OCI-LY7 (cell line): ENCODE results near the gene CDH23. TPM values are rescaled to one million over a fixed set of nuclear protein-coding genes. Genes with fewer than 3 reads are reported as not detected.

ENCODE experiments used
- BruUV-seq: library from RNA; stranded (reverse); fragments of 400-500 nt; replicated peaks from 2 replicates; lab custom pipeline; 2021; lab: Mats Ljungman, UMichigan
- CTCF ChIA-PET: fragments of 300-600 bp; sonication (Branson Sonifier 250); formaldehyde crosslinking; loops from one replicate; lab custom pipeline; 2022; ENCODE audit warnings: antibody characterized with exemption; ENCODE audit not compliant: unreplicated experiment; lab: Charles Lee
- POLR2A ChIA-PET: fragments of 300-600 bp; sonication (Branson Sonifier 250); formaldehyde crosslinking; loops from one replicate; lab custom pipeline; 2022; ENCODE audit warnings: antibody characterized with exemption; lab: Charles Lee
- DNase-seq: peaks from one replicate; pipeline ENCODE4 v3.0.0-alpha.2; 2015; ENCODE audit warnings: low spot score
- H2AFZ ChIP-seq: fragments of 200-600 bp; sonication (generic), shearing (Covaris generic); 2 replicates; pipeline ENCODE4 v1.6.1; 2014; ENCODE audit warnings: mild to moderate bottlenecking, antibody characterized with exemption, low read length, moderate library complexity
- H3K27ac ChIP-seq: fragments of 200-600 bp; sonication (generic); 2 replicates; pipeline ENCODE4 v1.5.1; 2014; ENCODE audit warnings: mixed run types, low read depth, mild to moderate bottlenecking, moderate library complexity, low read length, inconsistent platforms; ENCODE audit not compliant: poor library complexity, severe bottlenecking
- H3K36me3 ChIP-seq: fragments of 200-600 bp; sonication (generic); 2 replicates; pipeline ENCODE4 v1.6.1; 2014; ENCODE audit warnings: mild to moderate bottlenecking, antibody characterized with exemption, low read length, moderate library complexity, mixed read lengths; ENCODE audit not compliant: insufficient read depth
- H3K4me1 ChIP-seq: fragments of 200-600 bp; sonication (generic); 2 replicates; pipeline ENCODE4 v1.5.1; 2014; ENCODE audit warnings: mild to moderate bottlenecking, low read length; ENCODE audit not compliant: insufficient read depth, poor library complexity, severe bottlenecking
- H3K4me2 ChIP-seq: fragments of 200-600 bp; sonication (generic); 2 replicates; pipeline ENCODE4 v1.6.1; 2014; ENCODE audit warnings: mild to moderate bottlenecking, low read length
- H3K4me3 ChIP-seq: fragments of 200-600 bp; sonication (generic); 2 replicates; pipeline ENCODE4 v1.5.1; 2014; ENCODE audit warnings: mild to moderate bottlenecking, low read depth, low read length; ENCODE audit not compliant: poor library complexity, severe bottlenecking
- H3K79me2 ChIP-seq: fragments of 200-600 bp; sonication (generic); 2 replicates; pipeline ENCODE4 v1.6.1; 2016; ENCODE audit warnings: low read depth, mild to moderate bottlenecking, low read length, moderate library complexity, mixed read lengths; ENCODE audit not compliant: insufficient read depth
- H3K9me2 ChIP-seq: fragments of 200-600 bp; sonication (generic); 2 replicates; pipeline ENCODE4 v1.6.1; 2016; ENCODE audit warnings: mild to moderate bottlenecking, low read length, mixed read lengths; ENCODE audit not compliant: insufficient read depth
- H3K9me3 ChIP-seq: fragments of 200-600 bp; sonication (generic); 2 replicates; pipeline ENCODE4 v1.6.1; 2014; ENCODE audit warnings: mild to moderate bottlenecking, mixed run types, low read length, mixed read lengths
- H4K20me1 ChIP-seq: fragments of 200-600 bp; sonication (generic); 2 replicates; pipeline ENCODE4 v1.6.1; 2014; ENCODE audit warnings: mild to moderate bottlenecking, antibody characterized with exemption, low read length, moderate library complexity, mixed read lengths; ENCODE audit not compliant: insufficient read depth
- CTCF ChIP-seq: fragments of 200-600 bp; sonication (generic); conservative IDR thresholded peaks from 2 replicates; pipeline ENCODE4 v1.5.1; 2014; ENCODE audit warnings: mild to moderate bottlenecking, antibody characterized with exemption, low read length, moderate library complexity, mixed read lengths
- EZH2phosphoT487 ChIP-seq: fragments of 200-600 bp; sonication (generic); IDR thresholded peaks from 2 replicates; pipeline ENCODE4 v1.6.1; 2018; ENCODE audit warnings: low read depth, borderline replicate concordance, mild to moderate bottlenecking, mixed run types, antibody characterized with exemption, low read length, moderate library complexity, mixed read lengths
- intact Hi-C: fragments of 100-400 bp; cut with micrococcal nuclease; formaldehyde crosslinking; loops from one replicate; pipeline ENCODE4 v1.10.0; 2022; ENCODE audit not compliant: unreplicated experiment
- total RNA-seq, 2 experiments: library from RNA; depleted of rRNA in 1 of 2; stranded (reverse); fragments of >200 nt in 1 of 2; shearing (Covaris generic) in 1 of 2; gene quantifications; 2 replicates each; pipeline ENCODE4 v1.2.3, GENCODE V29; 2014 to 2022

The CDH23 gene
- total RNA-seq, 2 experiments from 2014 or later, result 0.92 to 9.9 TPM

GRCh38 chr10:71375952-71376351 lies 20.8 kb upstream of the CDH23 start:
- no TSS peak for BruUV-seq
- H3K79me2 ChIP-seq, result no peaks in the 10 kb centered on the region
- H3K4me3 ChIP-seq, result peak overlapping the region; percentile 89
- ChIA-PET POLR2A (interaction anchor here (0.8 to 1.7 kb wide), 5 partner anchors 45 to 321 kb away, joined by 3 to 7 read pairs (median 3); partner anchors contain the start of gene SLC29A3), CTCF (interaction anchor here (0.6 to 0.8 kb wide), 3 partner anchors 10 to 895 kb away, joined by 3 to 4 read pairs (median 3); no protein-coding TSS in a partner anchor)
- no peaks in the 10 kb centered on the region for H4K20me1 ChIP-seq
- H3K4me2 ChIP-seq, result peak overlapping the region; percentile 88
- H3K9me2 ChIP-seq, result no peaks in the 10 kb centered on the region
- H3K4me1 ChIP-seq, result peaks cover 67% of the 10 kb centered on the region
- no peak for TF ChIP-seq EZH2phosphoT487
- TF ChIP-seq CTCF, result no peak
- H3K27ac ChIP-seq, result no peak overlapping the region
- intact Hi-C loops, result no loop called here
- H3K36me3 ChIP-seq, result no peaks in the 10 kb centered on the region
- no peak overlapping the region for H2AFZ ChIP-seq
- H3K9me3 ChIP-seq, result no peaks in the 10 kb centered on the region
- no peak for DNase-seq

- Histone ChIP-seq H3K9me3 (no peaks in the 10 kb centered on the region), H3K4me2 (peak overlapping the region; percentile 88), H2AFZ (peak overlapping the region; percentile 69), H3K4me1 (peaks cover 45% of the 10 kb centered on the region), H3K27ac (peak overlapping the region; percentile 38), H3K79me2 (no peaks in the 10 kb centered on the region), H3K36me3 (no peaks in the 10 kb centered on the region), H3K4me3 (peak overlapping the region; percentile 35), H3K9me2 (no peaks in the 10 kb centered on the region), H4K20me1 (no peaks in the 10 kb centered on the region)
- intact Hi-C loops, result no loop called here
- peak; percentile 41 for TF ChIP-seq CTCF
- TF ChIP-seq EZH2phosphoT487, result no peak
- DNase-seq, result peak; percentile 68
- BruUV-seq, result no TSS peak
- CTCF ChIA-PET, result interaction anchor here (1.0 kb wide), 2 partner anchors 9 to 61 kb away, joined by 3 read pairs; no protein-coding TSS in a partner anchor
- POLR2A ChIA-PET, result interaction anchor here (0.6 to 1.4 kb wide), 8 partner anchors 11 to 774 kb away, joined by 3 to 5 read pairs (median 3); no protein-coding TSS in a partner anchor
Measured at GRCh38 chr10:71378336-71379117, 18.2 kb upstream of the CDH23 start.
